ENCODE measurements around the gene SORL1.

- TF ChIP-seq CTCF (IDR thresholded peaks at IDR 0.05) (no peak), POLR2AphosphoS5 (IDR thresholded peaks at IDR 0.05) (no peak)
These were observed 33.9 kb downstream of the SORL1 start for GRCh38 chr11:121486054-121486453.

Measured in gastroesophageal sphincter (tissue), 3 donors.